ENCODE measurements around the gene HIGD1A. TPM values are rescaled to one million over a fixed set of nuclear protein-coding genes. Genes with fewer than 3 reads are reported as not detected.

HIGD1A gene
- total RNA-seq, 3 donors from 2014 or later (not counting 1 experiment from before 2014, with no cell fraction given) = 24.5 to 28.5 (median 28.2) TPM

- Mint-ChIP-seq H3K27me3 (ENCODE audit: low read depth in 2 of 2) (peaks cover 3 to 7% of the 10 kb centered on the region in 2 donors), H3K4me1 (no peaks in the 10 kb centered on the region), H3K9me3 (no peaks in the 10 kb centered on the region)
Measured at GRCh38 chr3:42736531-42736930, 67.8 kb downstream of the HIGD1A start.

DNA sequence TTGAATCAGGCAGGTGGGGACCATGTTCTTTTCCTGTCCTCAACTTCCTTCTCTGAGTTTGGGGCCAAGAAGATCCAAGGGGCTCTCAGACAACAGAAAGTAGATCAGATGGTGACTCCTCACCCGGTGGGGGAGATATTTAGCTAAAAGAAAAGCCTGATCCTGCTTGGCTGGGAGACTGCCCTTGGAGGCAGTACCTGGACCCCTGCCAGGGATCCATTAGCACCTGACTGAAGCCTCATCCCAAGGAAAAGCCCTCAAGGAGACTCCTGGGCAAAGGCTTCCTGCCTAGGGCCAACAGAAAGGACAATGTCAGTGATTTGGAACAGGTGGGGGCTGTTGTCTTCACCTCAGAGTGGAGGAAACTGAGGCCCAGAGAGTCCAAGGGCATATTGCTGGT lies 68.2 kb downstream of the HIGD1A start:
- H3K4me3 ChIP-seq (ENCODE audit: low read length) = no peak overlapping the region
- DNase-seq (no peak), ATAC-seq (no peak)
- Mint-ChIP-seq H3K4me3 (no peak overlapping the region), H3K36me3 (no peaks in the 10 kb centered on the region), H3K27ac (no peak overlapping the region), H3K4me1 (no peaks in the 10 kb centered on the region), H3K9me3 (no peaks in the 10 kb centered on the region), H3K27me3 (ENCODE audit: low read depth in 2 of 2) (peaks cover 3 to 7% of the 10 kb centered on the region in 2 donors)
- 69% methylated on average over 1 of the region's 1 CpG for WGBS (ENCODE audit: insufficient coverage)
- no peaks in the 10 kb centered on the region for H3K9me3 ChIP-seq (ENCODE audit: control insufficient read depth, insufficient read depth, low read length)
- H3K27ac ChIP-seq (ENCODE audit: low read length) = no peak overlapping the region
- H3K4me1 ChIP-seq (ENCODE audit: control insufficient read depth, insufficient read depth, low read length) = no peaks in the 10 kb centered on the region
- H3K27me3 ChIP-seq (ENCODE audit: control insufficient read depth, insufficient read depth, low read length) = no peaks in the 10 kb centered on the region
- intact Hi-C loops (cut with micrococcal nuclease) = no loop called here
- TF ChIP-seq, protein P1, sequence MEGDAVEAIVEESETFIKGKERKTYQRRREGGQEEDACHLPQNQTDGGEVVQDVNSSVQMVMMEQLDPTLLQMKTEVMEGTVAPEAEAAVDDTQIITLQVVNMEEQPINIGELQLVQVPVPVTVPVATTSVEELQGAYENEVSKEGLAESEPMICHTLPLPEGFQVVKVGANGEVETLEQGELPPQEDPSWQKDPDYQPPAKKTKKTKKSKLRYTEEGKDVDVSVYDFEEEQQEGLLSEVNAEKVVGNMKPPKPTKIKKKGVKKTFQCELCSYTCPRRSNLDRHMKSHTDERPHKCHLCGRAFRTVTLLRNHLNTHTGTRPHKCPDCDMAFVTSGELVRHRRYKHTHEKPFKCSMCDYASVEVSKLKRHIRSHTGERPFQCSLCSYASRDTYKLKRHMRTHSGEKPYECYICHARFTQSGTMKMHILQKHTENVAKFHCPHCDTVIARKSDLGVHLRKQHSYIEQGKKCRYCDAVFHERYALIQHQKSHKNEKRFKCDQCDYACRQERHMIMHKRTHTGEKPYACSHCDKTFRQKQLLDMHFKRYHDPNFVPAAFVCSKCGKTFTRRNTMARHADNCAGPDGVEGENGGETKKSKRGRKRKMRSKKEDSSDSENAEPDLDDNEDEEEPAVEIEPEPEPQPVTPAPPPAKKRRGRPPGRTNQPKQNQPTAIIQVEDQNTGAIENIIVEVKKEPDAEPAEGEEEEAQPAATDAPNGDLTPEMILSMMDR (IDR thresholded peaks at IDR 0.05) = no peak
- H3K36me3 ChIP-seq (ENCODE audit: control insufficient read depth, insufficient read depth, low read length) = no peaks in the 10 kb centered on the region

More at GRCh38 chr3:42736531-42736930, 67.8 kb downstream of the HIGD1A start:
- DNase-seq (no peak), ATAC-seq (no peak)
- WGBS (ENCODE audit: insufficient coverage) = over 99% methylated on average over 6 of the region's 6 CpGs
- no peak overlapping the region for H3K4me3 ChIP-seq (ENCODE audit: low read length)
- no peaks in the 10 kb centered on the region for H3K9me3 ChIP-seq (ENCODE audit: control insufficient read depth, insufficient read depth, low read length)
- intact Hi-C loops (cut with micrococcal nuclease) = no loop called here
- no peaks in the 10 kb centered on the region for H3K4me1 ChIP-seq (ENCODE audit: control insufficient read depth, insufficient read depth, low read length)
- no peak overlapping the region for H3K27ac ChIP-seq (ENCODE audit: low read length)
- Mint-ChIP-seq H3K4me3 (no peak overlapping the region), H3K36me3 (no peaks in the 10 kb centered on the region), H3K27ac (no peak overlapping the region)
- H3K36me3 ChIP-seq (ENCODE audit: control insufficient read depth, insufficient read depth, low read length) = no peaks in the 10 kb centered on the region
- TF ChIP-seq, protein P1 (IDR thresholded peaks at IDR 0.05) = no peak
- H3K27me3 ChIP-seq (ENCODE audit: control insufficient read depth, insufficient read depth, low read length) = no peaks in the 10 kb centered on the region

GRCh38 chr3:42735615-42736014 lies 68.7 kb downstream of the HIGD1A start:
- no peaks in the 10 kb centered on the region for H3K27me3 ChIP-seq (ENCODE audit: control insufficient read depth, insufficient read depth, low read length)
- H3K9me3 ChIP-seq (ENCODE audit: control insufficient read depth, insufficient read depth, low read length) = no peaks in the 10 kb centered on the region
- H3K27ac Mint-ChIP-seq = no peak overlapping the region
- no peak overlapping the region for H3K4me3 Mint-ChIP-seq
- TF ChIP-seq, protein P1 (IDR thresholded peaks at IDR 0.05) = no peak
- H3K4me3 ChIP-seq (ENCODE audit: low read length) = no peak overlapping the region
- 90% methylated on average over 12 of the region's 12 CpGs for WGBS (ENCODE audit: insufficient coverage)
- no peaks in the 10 kb centered on the region for H3K36me3 Mint-ChIP-seq
- H3K9me3 Mint-ChIP-seq = no peaks in the 10 kb centered on the region
- H3K36me3 ChIP-seq (ENCODE audit: control insufficient read depth, insufficient read depth, low read length) = no peaks in the 10 kb centered on the region
- no peak overlapping the region for H3K27ac ChIP-seq (ENCODE audit: low read length)
- no peak for DNase-seq
- intact Hi-C loops (cut with micrococcal nuclease) = no loop called here
- H3K4me1 Mint-ChIP-seq = no peaks in the 10 kb centered on the region
- no peaks in the 10 kb centered on the region for H3K4me1 ChIP-seq (ENCODE audit: control insufficient read depth, insufficient read depth, low read length)
- H3K27me3 Mint-ChIP-seq (ENCODE audit: low read depth in 2 of 2) = peaks cover 3 to 7% of the 10 kb centered on the region in 2 donors
- no peak for ATAC-seq

GRCh38 chr3:42735019-42735418 lies 69.3 kb downstream of the HIGD1A start:
- no peaks in the 10 kb centered on the region for H3K27me3 ChIP-seq (ENCODE audit: control insufficient read depth, insufficient read depth, low read length)
- DNase-seq (no peak), ATAC-seq (no peak)
- no peak overlapping the region for H3K27ac ChIP-seq (ENCODE audit: low read length)
- no peaks in the 10 kb centered on the region for H3K9me3 ChIP-seq (ENCODE audit: control insufficient read depth, insufficient read depth, low read length)
- intact Hi-C loops (cut with micrococcal nuclease) = no loop called here
- H3K36me3 ChIP-seq (ENCODE audit: control insufficient read depth, insufficient read depth, low read length) = no peaks in the 10 kb centered on the region
- Mint-ChIP-seq H3K27ac (no peak overlapping the region), H3K27me3 (ENCODE audit: low read depth in 2 of 2) (peaks cover 3 to 7% of the 10 kb centered on the region in 2 donors), H3K4me3 (no peak overlapping the region), H3K4me1 (no peaks in the 10 kb centered on the region), H3K9me3 (no peaks in the 10 kb centered on the region), H3K36me3 (no peaks in the 10 kb centered on the region)
- 88% methylated on average over 8 of the region's 8 CpGs for WGBS (ENCODE audit: insufficient coverage)
- TF ChIP-seq, protein P1 (IDR thresholded peaks at IDR 0.05) = no peak
- H3K4me1 ChIP-seq (ENCODE audit: control insufficient read depth, insufficient read depth, low read length) = no peaks in the 10 kb centered on the region
- no peak overlapping the region for H3K4me3 ChIP-seq (ENCODE audit: low read length)
